Ectodermal cell (in vitro differentiated cells): ENCODE measurements around the gene MTR.

Source experiments
- H3K27ac ChIP-seq: 2 replicates; pipeline ENCODE4 v1.7.0; 2013; ENCODE audit warnings: mild to moderate bottlenecking, low read depth, low read length; ENCODE audit not compliant: insufficient read depth, poor library complexity, severe bottlenecking
- H3K27me3 ChIP-seq: 2 replicates; pipeline ENCODE4 v1.7.0; 2013; ENCODE audit warnings: mild to moderate bottlenecking, low read length; ENCODE audit not compliant: insufficient read depth, control insufficient read depth, poor library complexity, severe bottlenecking
- H3K36me3 ChIP-seq: one replicate; pipeline ENCODE4 v1.7.0; 2013; ENCODE audit warnings: low read length; ENCODE audit not compliant: control insufficient read depth, insufficient read depth
- H3K4me1 ChIP-seq: one replicate; pipeline ENCODE4 v1.7.0; 2013; ENCODE audit warnings: low read length; ENCODE audit not compliant: control insufficient read depth, insufficient read depth
- H3K4me3 ChIP-seq: 2 replicates; pipeline ENCODE4 v1.7.0; 2013; ENCODE audit warnings: low read depth, low read length, control low read depth; ENCODE audit not compliant: insufficient read depth
- H3K9me3 ChIP-seq: 2 replicates; pipeline ENCODE4 v1.7.0; 2013; ENCODE audit warnings: mild to moderate bottlenecking, low read length, moderate library complexity; ENCODE audit not compliant: control insufficient read depth
- WGBS, 2 experiments: methylation state at CpG; one replicate each; pipeline ENCODE4 v1.1.7; 2013; ENCODE audit warnings: missing lambda C conversion rate in 2 of 2; 5-methylcytosine and 5-hydroxymethylcytosine counted together

The MTR gene

DNA sequence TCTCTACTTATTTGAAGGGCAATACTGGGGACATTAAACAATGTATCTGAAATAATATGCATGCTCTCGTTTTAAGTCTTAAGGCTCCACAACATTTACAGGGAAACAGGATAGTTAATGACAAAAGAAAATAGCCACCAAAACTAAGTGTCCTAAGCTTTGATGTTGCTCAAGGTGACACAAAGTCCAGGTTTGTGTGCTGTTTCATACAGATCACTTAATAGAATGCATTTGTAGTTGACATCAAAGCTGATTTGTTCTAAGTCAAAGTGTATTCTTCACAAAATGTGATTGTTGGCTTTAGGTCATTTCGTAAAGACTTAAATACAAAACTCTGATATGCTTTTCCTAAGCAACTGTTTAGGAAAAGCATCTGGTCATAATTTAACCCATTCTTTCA, 37.5 kb upstream of the MTR start:
- Histone ChIP-seq H3K27me3 (no peaks in the 10 kb centered on the region), H3K27ac (no peak overlapping the region), H3K9me3 (no peaks in the 10 kb centered on the region), H3K36me3 (no peaks in the 10 kb centered on the region), H3K4me3 (no peak overlapping the region), H3K4me1 (no peaks in the 10 kb centered on the region)
- 98 to 100% methylated on average over 2 of the region's 2 CpGs for WGBS, 2 experiments

DNA sequence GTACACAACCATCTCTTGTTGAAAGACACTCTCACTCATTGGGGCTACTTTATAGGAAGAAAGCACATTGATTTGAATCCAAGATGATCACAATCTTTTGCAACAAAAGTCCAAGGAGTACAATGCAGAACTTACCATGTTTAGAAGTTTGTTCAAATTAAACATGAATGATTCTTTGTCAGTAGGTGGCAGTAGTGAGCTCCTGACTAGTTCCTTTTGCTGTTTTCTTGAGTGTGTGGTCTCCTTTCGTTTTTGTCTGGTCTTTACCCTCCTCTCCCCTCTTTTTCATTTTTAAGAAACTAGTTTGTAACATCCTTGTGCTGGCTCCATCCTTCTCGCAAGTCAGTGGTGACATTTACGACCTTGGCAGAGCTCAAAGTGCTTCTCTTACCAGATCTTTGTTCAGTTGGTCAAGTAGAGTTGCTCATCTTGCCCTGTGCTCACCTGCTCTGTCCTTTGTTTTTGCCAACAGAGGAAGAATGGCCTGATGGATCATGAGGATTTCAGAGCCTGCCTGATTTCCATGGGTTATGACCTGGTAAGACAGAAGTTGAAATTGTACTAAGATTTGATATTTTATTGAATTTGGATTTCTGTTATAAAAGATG, 35.7 kb upstream of the MTR start:
- no peak overlapping the region for H3K27ac ChIP-seq
- H3K4me3 ChIP-seq, result no peak overlapping the region
- no peaks in the 10 kb centered on the region for H3K27me3 ChIP-seq
- no peaks in the 10 kb centered on the region for H3K36me3 ChIP-seq
- WGBS, 2 experiments, result 49 to 51% methylated on average over 3 of the region's 3 CpGs
- no peaks in the 10 kb centered on the region for H3K4me1 ChIP-seq
- H3K9me3 ChIP-seq, result no peaks in the 10 kb centered on the region

DNA sequence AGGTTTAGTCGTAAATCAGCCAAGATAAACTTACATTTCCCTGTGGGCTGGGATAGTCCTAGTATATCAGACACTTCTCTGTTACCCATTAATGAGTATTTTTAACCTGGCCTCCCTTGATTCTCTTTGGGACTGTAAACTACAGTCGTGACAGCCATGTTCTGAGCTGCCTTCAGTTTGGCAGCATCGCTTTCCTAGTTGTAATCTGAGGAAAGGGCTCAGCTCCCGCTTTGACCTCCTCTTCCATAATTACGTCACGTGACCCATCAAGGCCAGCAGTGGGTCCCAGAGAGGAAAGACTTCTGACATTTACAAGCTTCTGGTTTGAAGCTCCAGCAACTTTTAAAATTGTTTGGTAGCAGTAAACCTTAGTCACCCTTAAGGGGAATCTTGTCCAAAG, 34.6 kb upstream of the MTR start:
- Histone ChIP-seq H3K36me3 (no peaks in the 10 kb centered on the region), H3K27ac (no peak overlapping the region), H3K4me1 (no peaks in the 10 kb centered on the region), H3K27me3 (no peaks in the 10 kb centered on the region), H3K9me3 (no peaks in the 10 kb centered on the region), H3K4me3 (no peak overlapping the region)
- 90 to 96% methylated on average over 6 of the region's 6 CpGs for WGBS, 2 experiments

DNA sequence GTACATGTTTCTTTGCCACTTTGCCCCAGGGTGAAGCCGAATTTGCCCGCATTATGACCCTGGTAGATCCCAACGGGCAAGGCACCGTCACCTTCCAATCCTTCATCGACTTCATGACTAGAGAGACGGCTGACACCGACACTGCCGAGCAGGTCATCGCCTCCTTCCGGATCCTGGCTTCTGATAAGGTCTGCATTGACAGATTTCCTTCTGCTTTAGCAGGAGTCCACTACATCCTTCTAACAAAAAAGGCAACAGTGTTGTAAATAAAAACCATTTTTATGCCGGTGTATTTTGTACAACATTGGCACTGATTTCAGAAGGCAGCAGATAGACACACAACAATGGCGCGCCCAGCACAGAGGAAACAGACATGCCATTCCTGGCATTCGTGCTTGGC, 34.1 kb upstream of the MTR start:
- no peak overlapping the region for H3K27ac ChIP-seq
- H3K9me3 ChIP-seq, result no peaks in the 10 kb centered on the region
- H3K36me3 ChIP-seq, result no peaks in the 10 kb centered on the region
- H3K4me3 ChIP-seq, result no peak overlapping the region
- 95 to 96% methylated on average over 14 of the region's 14 CpGs for WGBS, 2 experiments
- H3K27me3 ChIP-seq, result no peaks in the 10 kb centered on the region
- no peaks in the 10 kb centered on the region for H3K4me1 ChIP-seq

DNA sequence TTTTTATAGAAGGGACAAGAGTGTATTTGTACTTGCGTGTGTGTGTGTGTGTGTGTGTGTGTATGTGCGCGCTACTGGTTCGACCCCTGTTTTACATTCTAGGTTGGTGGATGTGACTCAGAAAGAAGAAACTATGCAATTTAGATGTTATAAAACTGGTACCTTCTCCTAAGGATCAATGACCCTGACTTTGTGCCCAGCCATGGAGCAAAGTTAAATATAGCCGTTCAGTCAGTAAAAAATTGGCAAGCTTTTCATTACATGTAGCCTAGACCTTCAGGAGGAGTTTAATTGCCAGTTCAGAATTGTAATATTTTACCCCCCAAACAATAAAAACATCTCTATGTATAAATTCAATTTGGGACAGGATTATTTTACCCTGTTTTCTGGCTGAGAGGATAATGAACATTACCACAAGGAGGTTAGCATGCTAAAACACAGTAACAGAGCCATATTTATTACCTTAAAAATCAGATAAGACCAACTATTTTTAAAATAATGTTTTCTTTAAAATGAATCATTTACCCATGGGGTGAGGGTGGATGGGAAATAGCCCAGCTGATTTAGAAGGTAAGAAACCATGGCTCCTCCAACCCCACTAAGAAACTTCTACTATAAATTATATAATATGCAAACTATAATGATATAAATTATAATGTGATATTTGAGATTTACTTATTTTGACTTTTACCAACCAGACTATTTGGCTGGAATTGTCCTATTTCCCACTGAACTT, 33.5 kb upstream of the MTR start:
- H3K27ac ChIP-seq, result no peak overlapping the region
- H3K4me3 ChIP-seq, result no peak overlapping the region
- no peaks in the 10 kb centered on the region for H3K4me1 ChIP-seq
- WGBS, 2 experiments, result 86 to 94% methylated on average over 5 of the region's 5 CpGs
- no peaks in the 10 kb centered on the region for H3K9me3 ChIP-seq
- no peaks in the 10 kb centered on the region for H3K27me3 ChIP-seq
- H3K36me3 ChIP-seq, result no peaks in the 10 kb centered on the region

DNA sequence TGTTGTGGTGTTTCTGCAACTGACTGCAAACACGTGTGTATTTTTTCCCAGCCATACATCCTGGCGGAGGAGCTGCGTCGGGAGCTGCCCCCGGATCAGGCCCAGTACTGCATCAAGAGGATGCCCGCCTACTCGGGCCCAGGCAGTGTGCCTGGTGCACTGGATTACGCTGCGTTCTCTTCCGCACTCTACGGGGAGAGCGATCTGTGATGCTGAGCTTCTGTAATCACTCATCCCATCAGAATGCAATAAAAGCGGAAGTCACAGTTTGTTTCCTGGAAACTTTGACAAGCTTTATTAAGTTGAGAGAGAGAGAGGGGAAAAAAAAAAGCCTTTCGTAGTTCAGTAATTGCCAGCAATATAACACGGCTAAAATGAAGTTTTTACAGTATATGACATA, 32.7 kb upstream of the MTR start:
- no peaks in the 10 kb centered on the region for H3K9me3 ChIP-seq
- H3K27ac ChIP-seq, result no peak overlapping the region
- no peaks in the 10 kb centered on the region for H3K36me3 ChIP-seq
- no peak overlapping the region for H3K4me3 ChIP-seq
- WGBS, 2 experiments, result 92 to 93% methylated on average over 15 of the region's 15 CpGs
- no peaks in the 10 kb centered on the region for H3K4me1 ChIP-seq
- no peaks in the 10 kb centered on the region for H3K27me3 ChIP-seq

DNA sequence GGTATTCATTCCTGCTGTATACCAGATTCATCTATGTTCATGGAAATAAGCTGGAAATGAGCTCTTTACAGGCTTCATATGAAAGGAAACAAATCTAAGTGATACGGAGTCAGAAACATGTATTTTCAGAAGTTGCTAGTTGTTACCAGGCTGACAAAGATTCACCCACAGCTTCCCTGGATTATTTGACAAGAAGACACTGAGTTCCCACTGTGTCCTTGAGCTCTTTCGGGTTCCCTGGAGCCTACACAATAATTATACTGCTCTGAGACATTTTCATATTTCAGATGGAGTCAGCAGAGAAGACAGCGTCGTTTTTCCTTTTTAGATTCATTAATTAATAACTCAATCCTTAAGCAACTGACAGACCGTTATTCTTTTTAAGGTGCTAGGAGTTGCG, 29.3 kb upstream of the MTR start:
- no peaks in the 10 kb centered on the region for H3K4me1 ChIP-seq
- WGBS, 2 experiments, result 84 to 89% methylated on average over 6 of the region's 6 CpGs
- H3K36me3 ChIP-seq, result no peaks in the 10 kb centered on the region
- H3K27ac ChIP-seq, result no peak overlapping the region
- no peak overlapping the region for H3K4me3 ChIP-seq
- no peaks in the 10 kb centered on the region for H3K9me3 ChIP-seq
- H3K27me3 ChIP-seq, result no peaks in the 10 kb centered on the region

DNA sequence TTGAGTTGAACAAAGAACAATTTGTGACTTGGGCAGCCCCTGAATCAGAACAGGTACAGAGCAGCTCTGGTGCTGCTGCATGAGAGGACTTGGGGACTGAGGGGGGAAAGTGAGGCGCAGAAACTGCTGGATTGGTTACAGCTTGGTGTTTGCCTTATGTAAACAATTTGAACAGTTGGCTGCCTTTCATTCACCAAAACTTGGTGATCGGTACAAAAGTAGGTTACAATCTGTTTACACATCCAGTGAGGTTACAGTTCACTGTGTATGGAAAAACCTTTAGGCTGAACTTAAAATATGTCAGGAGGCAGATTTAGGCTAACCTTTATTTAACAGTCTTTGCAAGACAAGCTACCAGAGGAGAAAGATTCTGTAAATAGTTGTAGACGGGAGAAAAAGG, 28.6 kb upstream of the MTR start:
- Histone ChIP-seq H3K27ac (no peak overlapping the region), H3K9me3 (no peaks in the 10 kb centered on the region), H3K36me3 (no peaks in the 10 kb centered on the region), H3K4me1 (no peaks in the 10 kb centered on the region), H3K27me3 (no peaks in the 10 kb centered on the region), H3K4me3 (no peak overlapping the region)
- 92 to 93% methylated on average over 3 of the region's 3 CpGs for WGBS, 2 experiments

DNA sequence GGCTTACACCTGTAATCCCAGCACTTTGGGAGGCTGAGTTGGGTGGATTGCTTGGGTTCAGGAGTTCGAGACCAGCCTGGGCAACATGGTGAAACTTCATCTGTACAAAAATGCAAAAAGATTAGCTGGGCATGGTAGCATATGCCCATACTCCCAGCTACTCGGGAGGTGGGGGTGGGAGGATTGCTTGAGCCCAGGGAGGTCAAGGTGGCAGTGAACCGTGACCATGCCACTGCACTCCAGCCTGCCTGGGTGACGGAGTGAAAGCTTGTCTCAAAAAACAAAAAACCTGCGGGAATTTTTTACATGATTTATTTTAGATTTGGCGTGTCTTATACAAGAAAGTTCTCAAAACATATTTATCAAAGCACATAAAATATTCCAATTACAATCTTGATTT, 27.8 kb upstream of the MTR start:
- Histone ChIP-seq H3K4me3 (no peak overlapping the region), H3K9me3 (no peaks in the 10 kb centered on the region), H3K27me3 (no peaks in the 10 kb centered on the region), H3K36me3 (no peaks in the 10 kb centered on the region), H3K4me1 (no peaks in the 10 kb centered on the region), H3K27ac (no peak overlapping the region)
- 90 to 95% methylated on average over 5 to 6 of the region's 6 CpGs for WGBS, 2 experiments

DNA sequence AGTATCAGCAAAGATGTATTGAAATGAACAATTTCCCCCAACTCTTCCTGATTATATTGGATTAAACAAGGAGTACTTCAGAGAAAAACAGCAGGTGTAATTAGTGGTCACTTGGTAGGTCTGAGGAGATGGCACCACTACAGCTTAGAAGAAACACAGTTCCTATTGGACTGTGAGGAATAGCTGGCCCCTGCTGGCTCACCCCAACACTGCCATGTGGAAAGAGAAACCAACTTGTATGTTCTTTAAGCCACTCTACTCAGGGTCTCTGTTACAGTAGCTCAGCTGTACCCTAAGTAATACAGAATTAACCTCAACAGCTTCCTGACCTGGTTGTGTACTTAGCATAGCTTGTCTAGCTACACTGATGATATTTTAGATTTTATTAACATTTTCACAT, 26.5 kb upstream of the MTR start:
- Histone ChIP-seq H3K27ac (no peak overlapping the region), H3K27me3 (no peaks in the 10 kb centered on the region), H3K4me3 (no peak overlapping the region), H3K4me1 (no peaks in the 10 kb centered on the region), H3K36me3 (no peaks in the 10 kb centered on the region), H3K9me3 (no peaks in the 10 kb centered on the region)
